DMS114 treated with DMSO at 0.1 percent for 48 hours (cell line): Measurements from ENCODE around the gene THEM5.

ENCODE experiments used
- DNase-seq: peaks from one replicate; lab custom pipeline; 2025; ENCODE audit not compliant: unreplicated experiment; lab: John Stamatoyannopoulos, UW

Gene THEM5

GRCh38 chr1:151803164-151803563 lies 50.3 kb downstream of the THEM5 start:
- no peak for DNase-seq

- DNase-seq = no peak
Observed at GRCh38 chr1:151802372-151802771, 51.1 kb downstream of the THEM5 start.

- DNase-seq = no peak
Observed at GRCh38 chr1:151801846-151802245, 51.7 kb downstream of the THEM5 start.

DNA sequence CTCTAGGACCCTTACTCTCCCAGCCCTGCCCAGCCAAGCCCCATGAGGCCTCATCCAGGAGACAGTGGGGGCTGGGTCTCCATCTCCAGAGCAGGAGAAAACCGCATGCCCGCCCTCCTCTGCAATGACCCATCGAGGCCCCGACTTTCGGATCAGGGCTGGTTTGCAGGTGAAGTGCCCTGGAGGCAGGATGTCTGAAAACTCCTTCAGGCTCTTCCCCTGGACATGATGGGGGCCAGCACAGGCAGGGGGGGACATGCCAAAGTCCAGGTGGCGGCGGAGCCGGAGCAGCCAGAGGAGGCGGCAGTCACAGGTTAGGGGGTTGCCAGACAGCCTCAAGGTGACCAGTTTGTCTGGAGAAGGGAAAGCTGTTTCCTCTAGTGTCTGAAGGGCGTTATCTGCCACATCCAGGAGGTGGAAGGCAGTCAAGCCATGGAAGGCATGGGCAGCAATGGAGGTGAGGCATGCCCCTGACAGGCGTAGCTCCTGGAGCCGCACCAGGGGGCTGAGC lies 52.1 kb downstream of the THEM5 start:
- DNase-seq = no peak

DNA sequence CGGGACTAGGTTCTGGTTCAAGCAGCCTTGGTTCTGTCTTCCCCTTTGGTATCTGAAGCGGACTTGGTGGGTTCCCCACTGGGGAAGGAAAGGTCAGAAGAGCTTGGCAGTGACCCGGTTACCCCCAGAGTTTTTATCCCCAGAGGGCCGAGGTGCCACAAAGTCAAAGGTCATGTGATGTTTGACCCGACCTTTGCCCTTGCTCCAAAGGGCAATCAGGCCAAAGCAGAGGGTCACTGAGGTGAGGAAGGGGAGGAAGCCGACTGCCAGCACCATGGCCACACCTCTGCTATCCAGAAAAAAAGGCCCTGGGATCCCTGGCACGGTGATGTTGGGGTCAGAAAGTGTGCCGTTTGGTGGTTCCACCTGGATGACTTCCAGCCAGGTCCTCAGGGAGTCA lies 52.7 kb downstream of the THEM5 start:
- DNase-seq = no peak

GRCh38 chr1:151799179-151800022 lies 54.1 kb downstream of the THEM5 start:
- no peak for DNase-seq

DNA sequence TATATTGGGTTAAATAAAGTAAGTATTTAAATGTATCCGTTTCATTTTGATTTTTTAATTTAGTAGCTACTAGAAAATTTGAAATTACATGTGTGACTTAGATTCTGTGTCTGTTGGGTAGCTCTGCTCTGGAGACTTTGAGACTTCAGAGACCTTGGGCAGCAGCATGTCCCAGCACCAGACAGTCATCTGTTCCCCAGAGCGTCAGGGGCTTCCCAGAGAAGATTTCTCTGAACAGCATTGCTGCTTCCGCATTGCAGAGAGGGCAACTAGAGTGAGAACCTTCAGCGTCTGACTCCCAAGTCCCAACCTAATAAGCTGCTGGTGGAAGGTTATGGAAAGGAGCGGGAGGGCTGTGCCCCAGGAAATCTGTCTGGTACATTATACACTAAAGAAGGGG lies 54.9 kb downstream of the THEM5 start:
- DNase-seq = no peak
